NK-92 (cell line): ENCODE measurements around the gene SLC35G4.
"Not testable (repeated sequence)": the region's sequence is repeated elsewhere in the genome, so short reads cannot be mapped to it uniquely, and the experiment has no call there.

Experiments
- DNase-seq: peaks from one replicate; lab custom pipeline; 2025; ENCODE audit not compliant: unreplicated experiment; lab: John Stamatoyannopoulos, UW

Gene SLC35G4

DNA sequence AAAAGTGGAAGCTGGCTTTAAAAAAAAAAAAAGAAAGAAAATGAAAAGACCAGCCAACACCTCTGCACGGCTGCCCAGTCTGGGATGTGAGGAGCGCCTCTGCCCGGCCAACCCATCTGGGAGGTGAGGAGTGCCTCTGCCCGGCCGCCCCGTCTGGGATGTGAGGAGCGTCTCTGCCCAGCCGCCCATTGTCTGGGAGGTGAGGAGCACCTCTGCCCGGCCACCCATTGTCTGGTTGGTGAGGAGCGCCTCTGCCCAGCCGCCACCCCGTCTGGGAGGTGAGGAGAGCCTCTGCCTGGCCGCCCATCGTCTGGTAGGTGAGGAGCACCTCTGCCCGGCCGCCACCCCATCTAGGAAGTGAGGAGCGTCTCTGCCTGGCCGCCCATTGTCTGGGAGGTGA is 3.7 kb downstream of the SLC35G4 start:
- not testable (repeated sequence) for DNase-seq

DNA sequence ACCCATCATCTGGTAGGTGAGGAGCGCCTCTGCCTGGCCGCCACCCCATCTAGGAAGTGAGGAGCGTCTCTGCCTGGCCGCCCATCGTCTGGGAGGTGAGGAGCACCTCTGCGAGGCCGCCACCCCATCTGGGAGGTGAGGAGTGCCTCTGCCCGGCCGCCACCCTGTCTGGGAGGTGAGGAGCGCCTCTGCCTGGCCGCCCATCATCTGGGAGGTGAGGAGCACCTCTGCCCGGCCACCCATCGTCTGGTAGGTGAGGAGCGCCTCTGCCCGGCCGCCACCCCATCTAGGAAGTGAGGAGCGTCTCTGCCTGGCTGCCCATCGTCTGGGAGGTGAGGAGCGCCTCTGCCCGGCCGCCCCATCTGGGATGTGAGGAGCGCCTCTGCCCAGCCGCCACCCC is 4.2 kb downstream of the SLC35G4 start:
- not testable (repeated sequence) for DNase-seq

DNA sequence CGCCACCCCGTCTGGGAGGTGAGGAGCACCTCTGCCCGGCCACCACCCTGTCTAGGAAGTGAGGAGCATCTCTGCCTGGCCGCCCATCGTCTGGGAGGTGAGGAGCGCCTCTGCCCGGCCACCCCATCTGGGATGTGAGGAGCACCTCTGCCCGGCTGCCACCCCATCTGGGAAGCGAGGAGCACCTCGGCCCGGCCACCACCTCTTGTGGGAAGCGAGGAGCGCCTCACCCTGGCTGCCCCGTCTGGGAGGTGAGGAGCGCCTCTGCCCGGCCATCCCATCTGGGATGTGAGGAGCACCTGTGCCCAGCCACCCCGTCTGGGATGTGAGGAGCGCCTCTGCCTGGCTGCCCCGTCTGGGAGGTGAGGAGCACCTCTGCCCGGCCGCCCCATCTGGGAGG is 4.6 kb downstream of the SLC35G4 start:
- not testable (repeated sequence) for DNase-seq

DNA sequence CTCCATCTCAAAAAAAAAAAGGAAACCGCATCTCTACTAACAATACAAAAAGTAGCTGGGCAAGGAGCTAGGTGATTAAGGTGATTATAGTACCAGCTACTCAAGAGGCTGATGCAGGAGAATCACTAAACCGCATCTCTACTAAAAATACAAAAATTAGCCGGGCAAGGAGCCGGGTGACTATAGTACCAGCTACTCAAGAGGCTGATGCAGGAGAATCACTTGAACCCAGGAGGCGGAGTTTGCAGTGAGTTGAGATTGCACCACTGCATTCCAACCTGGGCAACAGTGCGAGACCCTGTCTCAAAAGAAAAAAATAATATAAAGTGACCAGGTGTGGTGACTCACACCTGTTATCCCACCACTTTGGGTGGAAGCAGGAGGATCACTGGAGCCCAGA is 5.6 kb downstream of the SLC35G4 start:
- not testable (repeated sequence) for DNase-seq

DNA sequence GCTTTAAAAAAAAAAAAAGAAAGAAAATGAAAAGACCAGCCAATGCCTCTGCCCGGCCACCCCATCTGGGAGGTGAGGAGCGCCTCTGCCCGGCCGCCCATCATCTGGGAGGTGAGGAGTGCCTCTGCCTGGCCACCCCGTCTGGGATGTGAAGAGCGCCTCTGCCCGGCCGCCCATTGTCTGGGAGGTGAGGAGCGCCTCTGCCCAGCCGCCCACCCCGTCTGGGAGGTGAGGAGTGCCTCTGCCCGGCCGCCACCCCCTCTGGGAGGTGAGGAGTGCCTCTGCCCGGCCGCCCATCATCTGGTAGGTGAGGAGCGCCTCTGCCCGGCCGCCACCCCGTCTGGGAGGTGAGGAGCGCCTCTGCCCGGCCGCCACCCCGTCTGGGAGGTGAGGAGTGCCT is 37.9 kb downstream of the SLC35G4 start:
- not testable (repeated sequence) for DNase-seq

DNA sequence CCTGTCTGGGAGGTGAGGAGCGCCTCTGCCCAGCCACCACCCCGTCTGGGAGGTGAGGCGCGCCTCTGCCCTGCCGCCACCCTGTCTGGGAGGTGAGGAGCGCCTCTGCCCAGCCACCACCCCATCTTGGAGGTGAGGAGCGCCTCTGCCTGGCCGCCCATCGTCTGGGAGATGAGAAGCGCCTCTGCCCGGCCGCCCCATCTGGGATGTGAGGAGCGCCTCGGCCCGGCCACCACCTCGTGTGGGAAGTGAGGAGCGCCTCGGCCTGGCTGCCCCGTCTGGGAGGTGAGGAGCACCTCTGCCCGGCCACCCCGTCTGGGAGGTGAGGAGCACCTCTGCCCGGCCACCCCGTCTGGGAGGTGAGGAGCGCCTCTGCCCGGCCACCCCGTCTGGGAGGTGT is 38.4 kb downstream of the SLC35G4 start:
- not testable (repeated sequence) for DNase-seq

DNA sequence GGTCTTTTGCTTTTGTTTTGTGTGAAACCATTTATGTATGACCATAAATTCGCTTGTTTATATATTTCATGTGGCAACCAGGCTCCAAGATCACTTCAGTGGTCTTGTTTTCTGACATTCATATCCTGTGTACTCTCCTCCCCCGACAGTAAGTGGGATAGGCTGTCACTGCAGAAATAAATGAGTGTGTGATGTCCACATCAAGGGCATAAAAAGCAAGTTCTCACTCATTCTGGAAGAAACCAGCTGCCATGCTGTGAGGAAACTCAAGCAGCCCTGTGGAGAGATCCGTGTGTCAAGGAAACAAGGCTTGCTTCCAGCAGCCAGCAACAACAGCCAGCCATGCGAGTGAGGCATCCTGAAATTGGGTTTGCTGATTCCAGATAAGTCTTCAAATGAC is 40.4 kb downstream of the SLC35G4 start:
- DNase-seq = no peak

DNA sequence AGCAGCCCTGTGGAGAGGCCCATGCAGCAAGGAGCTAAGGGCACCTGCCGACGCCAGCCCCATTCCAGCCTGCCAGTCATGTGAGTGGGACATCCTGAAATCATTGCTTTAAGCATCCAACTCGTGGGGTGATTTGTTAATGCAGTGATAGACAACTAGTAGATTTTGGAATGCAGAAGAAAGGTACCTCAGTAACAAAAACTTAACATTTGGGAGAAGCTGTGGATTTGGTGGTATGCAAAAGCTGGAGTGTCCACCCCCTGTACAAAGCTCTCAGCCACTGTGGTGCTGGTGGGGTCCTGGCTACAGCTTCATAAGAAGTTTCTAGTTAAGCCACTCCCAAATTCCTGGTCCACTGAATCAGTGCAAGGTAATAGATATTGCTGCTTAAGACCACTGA is 42.5 kb downstream of the SLC35G4 start:
- DNase-seq = no peak

DNA sequence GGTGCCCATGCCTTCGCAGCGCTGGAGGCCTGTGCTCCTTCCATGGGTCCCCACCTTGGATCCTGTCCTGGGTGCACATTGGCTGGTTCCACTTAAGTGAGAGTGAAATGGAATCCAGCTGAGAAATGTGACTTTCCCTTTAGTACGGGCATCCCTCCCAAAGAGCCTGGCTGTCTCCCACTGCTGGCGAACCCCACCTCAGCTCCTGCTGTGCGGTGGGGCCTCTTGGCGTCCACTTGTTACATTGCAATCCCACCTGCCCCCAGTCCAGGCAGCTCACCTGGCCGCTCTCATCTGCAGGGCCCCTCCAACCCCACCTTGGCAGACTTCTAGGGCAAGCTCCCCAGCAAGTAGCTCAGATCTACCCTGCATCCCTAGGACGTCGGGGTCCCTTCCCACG is 44.1 kb downstream of the SLC35G4 start:
- no peak for DNase-seq

DNA sequence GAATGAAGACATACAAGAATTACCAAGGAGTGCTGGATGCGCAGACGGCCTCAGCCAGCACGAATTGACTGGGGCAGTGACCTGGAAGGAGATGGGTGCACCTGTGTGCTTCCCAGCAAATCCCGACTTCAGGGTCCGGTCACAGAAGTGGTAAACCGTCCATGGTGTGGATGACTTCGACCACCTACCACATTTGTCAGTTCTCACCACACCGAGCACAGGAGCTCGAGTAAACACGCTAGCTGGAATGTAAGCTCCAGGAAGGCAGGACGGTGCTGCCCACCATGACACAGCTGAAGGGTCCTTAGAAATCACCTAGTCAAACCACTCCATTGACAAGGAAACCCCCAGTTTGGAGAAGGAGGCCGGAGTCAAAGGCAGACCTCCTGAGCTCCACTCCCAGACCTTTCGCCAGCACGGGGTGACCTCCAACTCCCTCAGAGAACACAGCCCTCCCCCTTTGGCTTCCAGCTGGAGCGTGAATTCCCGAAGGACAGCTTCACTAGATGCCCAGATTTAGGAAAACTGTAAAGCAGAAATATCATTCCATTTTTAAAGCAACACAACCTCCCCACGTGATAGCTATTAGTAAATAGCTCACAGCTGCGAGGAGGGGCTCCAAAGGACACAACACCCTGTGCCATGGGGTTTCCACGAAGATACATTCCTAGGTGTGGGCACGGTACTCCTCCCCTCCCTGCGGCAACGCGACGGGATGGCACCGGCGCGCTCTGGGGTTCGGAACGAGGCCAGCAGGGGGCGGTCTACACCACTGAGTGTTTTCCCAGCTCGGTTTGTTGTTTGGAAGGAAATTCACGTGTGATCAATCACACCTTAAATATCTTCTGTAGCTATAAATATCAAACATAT is 45.6 kb downstream of the SLC35G4 start:
- DNase-seq = no peak

DNA sequence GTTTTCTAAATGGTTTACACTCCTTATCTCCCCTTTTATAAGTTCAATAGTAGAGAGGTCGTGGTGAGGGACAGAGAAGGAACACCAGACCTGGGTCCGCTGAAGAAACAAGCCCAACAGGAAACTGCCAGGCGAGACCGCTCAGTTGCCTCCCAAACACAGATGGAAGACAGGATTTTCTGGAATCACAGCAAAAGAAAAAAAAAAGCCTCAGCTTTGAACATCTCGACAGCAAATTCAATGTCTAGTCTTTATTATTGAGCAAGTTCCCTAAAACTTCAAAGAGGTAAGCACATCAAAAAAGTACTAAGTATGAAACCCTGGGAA is 46.2 kb downstream of the SLC35G4 start:
- no peak for DNase-seq

DNA sequence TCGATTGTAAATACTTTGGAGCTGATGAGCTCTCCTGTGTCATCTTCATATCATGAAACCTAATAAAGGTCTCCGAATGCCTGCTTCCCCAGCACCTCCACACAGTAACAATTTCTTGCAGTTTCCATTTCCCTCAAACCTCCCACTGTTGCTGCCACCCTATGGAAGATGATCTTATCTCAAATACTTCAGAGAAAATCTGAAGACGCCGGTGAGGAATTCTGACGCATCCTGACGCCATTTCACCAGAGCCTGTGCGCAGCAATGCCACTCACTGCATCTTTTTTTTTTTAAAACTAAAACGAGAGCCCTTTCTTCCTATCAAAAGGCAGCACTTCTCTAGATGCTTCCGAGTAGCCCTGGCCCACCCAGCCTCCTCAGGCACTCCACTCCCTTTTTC is 47.8 kb downstream of the SLC35G4 start:
- DNase-seq = no peak

DNA sequence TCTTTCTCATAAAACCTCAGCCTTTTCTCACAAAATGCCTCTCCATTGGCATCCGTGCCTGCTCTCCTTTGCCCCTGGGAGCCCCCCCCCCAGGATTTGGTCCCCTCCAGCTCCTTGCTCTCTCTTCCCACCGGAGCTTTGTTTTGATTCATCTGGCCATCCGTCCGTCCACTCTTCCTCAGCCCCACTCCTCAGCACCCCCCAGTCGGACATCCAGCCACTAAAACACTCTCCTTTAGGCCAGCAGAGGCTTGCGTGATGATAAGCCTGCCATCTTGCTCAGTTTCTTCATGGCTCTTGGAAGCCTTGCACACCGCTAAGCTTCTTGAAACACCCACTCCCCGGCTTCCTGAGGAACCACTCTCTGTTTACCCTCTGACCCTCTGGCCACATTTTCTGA is 48.2 kb downstream of the SLC35G4 start:
- no peak for DNase-seq

DNA sequence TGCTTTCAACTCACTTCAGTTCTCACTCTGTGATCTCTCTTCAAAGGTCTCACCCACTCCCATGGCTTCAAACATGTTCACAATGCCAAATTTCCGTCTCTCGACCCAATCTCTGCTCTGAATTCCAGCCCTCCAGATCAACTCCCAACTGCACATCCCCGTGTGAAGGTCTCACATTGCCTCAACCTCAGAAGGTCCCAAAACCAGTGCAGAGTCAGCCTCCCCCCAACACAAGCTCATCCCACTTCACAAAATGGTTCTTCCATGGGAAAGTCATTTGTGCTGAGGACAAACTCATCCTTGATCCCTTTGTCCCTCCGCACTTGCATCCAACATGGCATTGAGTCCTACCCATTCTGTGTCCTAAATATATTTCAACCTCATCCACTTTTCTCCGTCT is 48.6 kb downstream of the SLC35G4 start:
- DNase-seq = no peak

DNA sequence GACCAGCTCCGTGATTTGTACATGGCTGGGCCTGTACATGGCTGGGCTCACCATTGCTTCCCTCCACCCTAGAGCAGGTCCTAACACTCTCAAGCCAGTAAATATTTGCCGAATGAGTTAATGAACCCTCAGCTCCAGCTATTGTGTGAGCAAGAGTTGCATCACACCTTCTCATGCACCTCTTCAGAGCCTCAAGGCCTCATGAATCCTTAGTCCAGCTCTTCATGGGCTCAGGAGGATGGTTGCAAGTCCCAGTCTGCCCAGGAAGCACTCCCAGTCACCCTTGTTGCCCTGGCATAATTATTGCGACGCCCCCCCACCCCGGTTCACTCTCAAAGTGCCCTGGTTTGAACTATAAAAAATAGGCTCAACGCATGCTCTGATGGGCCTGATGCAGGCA is 49.6 kb downstream of the SLC35G4 start:
- DNase-seq = no peak
